HG02571 (cell line): ENCODE measurements around the gene UACA.
"Not testable (repeated sequence)": the region's sequence is repeated elsewhere in the genome, so short reads cannot be mapped to it uniquely, and the experiment has no call there.

Source experiments
- ATAC-seq: cut with Tn5 transposase; IDR thresholded peaks from one replicate; pipeline ENCODE4 v1.9.1; 2021; ENCODE audit warnings: mild to moderate bottlenecking, moderate library complexity; ENCODE audit not compliant: unreplicated experiment

Gene UACA

DNA sequence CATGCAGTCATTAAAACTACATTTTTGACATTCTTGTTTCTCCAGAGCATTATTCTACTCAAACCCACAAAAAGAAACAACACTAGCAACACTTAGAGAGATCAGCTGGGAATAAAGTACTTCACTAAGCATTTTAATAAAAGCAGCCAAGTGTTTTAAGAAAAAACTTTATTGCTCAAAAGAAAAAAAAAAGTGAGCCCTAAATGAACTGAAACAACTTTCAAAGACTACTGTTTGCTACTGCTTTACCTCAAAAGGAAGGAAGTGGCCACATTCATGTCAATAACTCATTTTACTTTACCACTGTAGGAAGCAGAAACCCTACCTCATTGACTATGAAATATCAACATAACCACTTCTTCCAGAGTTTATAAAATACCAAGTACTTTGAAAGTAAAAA lies 91.3 kb downstream of the UACA start:
- ATAC-seq: no peak

DNA sequence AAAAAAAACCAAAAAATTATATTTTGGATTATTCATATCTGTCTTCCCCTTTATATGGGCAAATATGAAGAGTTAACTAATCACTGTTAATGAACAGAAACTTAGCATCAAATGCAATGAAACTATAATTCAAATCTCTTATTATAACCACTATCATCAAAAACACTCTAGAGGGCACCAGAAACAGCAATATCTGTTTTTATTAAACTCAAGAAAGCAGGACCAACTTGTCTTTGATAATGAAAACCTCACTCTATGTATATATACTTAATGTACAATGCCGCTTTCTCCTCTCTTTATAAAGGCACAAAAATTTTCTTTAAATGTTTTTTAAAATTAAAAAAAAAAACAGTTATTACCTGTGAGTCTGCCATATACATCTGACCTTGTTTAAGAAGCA lies 92.7 kb downstream of the UACA start:
- ATAC-seq: no peak

DNA sequence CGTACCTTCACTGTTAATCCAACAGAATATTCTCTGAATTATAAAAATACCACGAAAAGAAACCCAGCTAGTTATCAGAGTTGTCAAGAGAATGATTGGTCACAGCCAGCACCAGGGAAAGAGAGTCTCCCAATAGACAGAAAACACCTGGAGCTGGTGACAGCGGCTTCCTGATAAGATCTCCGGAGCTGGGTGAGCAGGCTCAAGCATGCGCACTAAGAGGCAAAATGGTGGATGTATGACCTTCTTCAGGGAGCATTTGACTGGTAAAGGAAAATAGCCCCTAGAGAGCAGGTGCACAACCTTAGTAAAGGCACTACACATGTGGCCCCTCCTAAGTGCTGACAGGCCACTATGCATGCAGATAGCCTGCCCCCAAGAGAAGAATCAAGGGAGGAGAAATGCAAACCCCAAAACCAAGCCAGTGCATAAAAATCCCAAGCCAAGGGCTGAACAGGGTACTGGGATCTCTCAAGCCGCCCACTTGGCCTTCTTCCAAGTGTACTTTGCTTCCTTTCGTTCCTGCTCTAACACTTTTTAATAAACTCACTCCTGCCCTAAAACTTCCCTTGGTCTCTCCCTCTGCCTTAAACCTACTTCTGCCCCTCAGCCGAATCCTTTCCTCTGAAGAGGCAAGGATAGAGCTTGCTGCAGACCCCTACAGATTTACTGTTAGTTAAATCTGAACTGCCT lies 93.2 kb downstream of the UACA start:
- ATAC-seq: no peak

DNA sequence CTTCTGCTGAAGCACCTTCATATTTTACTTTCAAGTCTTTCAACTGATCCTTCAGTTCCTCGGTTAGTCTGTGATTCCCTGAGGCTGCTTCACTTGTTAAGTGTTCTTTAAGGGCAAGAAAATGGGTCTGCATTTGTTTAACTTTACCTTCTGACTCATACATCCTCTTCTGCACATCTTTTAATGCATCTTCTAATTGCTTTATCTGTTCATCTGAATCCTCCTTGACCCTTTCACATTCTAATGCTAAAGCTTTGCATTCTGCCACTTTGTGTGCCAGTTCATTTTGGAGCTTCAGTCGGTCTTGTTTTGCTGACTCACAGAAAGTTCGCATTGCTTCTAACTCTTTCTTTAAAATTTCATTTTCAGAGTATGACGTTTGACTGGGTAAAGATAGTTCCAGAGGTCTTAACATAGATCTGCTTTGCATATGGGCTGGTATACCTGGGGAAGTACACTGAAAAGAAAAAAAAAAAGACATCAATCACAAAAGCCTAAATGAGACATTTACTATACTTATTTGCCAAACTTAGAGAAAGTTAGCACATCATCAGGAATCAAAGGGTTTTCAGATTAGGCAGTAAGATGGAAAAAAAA lies 94.3 kb downstream of the UACA start:
- ATAC-seq: peak; percentile 89

DNA sequence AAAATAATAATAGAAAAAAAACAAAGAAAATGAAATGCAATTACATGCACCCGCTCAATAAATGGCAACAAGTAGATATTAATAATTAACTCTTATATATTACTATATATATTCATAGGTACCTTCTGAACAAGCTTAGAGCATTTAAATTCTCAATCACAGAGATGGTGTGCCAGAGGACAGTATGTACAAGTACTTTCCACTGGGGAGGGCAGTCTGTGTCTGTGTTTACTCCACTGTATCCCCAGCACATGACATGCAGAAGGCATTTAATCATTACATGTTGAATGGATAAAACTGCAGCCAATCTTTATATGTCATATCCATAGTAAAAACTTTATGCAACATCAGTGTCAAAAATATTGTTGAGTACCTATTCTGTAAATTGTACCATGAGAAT lies 97.8 kb downstream of the UACA start:
- no peak for ATAC-seq

GRCh38 chr15:70664494-70664893 lies 98.9 kb downstream of the UACA start:
- no peak for ATAC-seq

DNA sequence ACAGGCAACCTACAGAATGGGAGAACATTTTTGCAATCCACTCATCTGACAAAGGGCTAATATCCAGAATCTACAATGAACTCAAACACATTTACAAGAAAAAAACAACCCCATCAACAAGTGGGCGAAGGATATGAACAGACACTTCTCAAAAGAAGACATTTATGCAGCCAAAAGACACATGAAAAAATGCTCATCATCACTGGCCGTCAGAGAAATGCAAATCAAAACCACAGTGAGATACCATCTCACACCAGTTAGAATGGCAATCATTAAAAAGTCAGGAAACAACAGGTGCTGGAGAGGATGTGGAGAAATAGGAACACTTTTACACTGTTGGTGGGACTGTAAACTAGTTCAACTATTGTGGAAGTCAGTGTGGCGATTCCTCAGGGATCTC lies 100.3 kb downstream of the UACA start:
- ATAC-seq: not testable (repeated sequence)

- ATAC-seq: no peak
Measured at GRCh38 chr15:70659662-70660061, 103.7 kb downstream of the UACA start.

DNA sequence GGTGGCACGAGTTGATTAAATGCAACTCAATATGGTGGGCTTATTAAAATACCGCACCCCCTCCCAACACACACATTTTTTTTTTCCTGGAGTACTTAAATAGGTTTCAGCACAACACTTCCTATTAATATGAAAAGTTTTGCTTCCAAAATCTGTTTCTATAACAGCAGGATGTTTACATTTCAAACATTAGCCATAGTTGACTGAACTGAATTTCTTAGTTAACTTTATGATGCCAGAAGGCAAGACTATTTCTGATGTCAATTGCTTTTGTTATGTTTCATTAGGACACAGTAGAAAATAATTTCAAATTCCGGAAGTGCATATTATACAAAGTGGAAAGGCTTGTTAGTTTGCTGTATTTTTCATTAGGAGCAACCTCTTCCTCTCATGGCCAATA lies 104.7 kb downstream of the UACA start:
- ATAC-seq: no peak

DNA sequence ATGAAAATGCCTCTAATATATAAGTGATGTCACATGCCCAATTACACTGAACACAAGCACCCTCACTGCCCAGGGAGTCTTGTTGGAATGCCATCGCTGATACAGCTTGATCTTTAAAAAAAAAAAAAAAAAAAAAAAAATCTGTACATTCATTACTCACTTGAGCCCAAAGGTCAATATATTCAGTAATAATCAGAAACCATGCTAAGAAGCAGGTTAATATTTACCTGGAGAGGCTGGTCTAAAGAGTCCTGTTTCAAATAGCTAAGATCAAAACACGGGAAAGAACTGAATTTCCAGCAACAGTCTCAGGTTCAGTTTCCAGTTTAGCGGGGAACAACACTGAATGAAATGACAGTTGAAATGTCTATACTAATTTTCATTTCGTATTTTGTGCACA lies 109.9 kb downstream of the UACA start:
- ATAC-seq: no peak

GRCh38 chr15:70652341-70652740 lies 111.0 kb downstream of the UACA start:
- ATAC-seq: no peak

- ATAC-seq: no peak
Measured at GRCh38 chr15:70651303-70651845, 112.0 kb downstream of the UACA start.

DNA sequence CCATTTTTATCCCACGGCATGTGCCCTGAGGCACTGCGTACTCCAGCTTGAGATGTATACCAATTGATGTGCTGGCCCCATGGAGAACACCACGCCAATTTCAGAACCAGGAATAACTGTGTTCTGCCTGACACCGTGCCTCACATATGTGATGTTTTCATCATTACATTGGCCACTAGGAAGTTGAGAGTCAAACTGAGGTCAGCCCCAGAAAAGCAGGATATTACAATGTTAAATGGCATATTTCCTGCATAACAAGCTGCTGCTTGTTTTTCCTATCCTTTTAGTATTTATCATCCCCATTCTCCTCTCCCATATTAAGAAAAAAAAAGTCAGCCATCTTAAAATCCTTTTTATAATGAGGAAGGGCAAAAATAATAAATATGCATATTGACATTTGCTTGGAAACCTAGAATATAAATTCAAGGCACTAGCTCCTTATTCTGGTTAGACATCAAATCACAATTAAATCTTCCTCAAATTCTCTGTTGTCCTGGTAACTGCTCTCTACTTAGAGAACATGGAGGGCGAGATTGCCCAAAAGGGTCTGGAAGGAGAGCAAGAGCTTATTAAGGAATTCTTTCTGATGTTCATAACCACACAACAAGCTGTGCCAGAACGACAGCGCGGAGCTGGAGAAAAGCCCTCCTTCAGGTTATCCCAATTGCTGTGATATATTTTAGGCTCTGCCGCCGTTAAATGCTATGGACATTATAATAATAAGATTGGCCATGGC lies 112.6 kb downstream of the UACA start:
- no peak for ATAC-seq

- ATAC-seq: no peak
Measured at GRCh38 chr15:70647396-70647795, 116.0 kb downstream of the UACA start.

DNA sequence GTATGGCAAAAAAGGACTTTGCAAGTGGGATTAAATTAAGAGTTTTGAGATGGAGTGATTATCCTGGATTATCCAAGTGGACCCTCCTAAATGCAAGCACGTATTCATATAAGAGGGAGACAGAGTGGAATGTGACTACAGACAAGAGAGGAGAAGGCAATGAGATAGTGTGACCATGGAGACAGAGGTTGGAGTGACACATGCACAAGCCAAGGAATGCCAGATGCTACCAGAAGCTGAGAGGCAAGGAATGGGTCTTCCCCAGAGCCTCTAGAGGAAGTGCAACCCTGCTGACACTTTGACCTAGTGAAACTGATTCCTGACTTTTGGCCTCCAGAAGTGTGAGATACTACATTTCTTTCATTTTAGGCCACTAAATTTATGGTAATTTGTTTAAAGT lies 117.2 kb downstream of the UACA start:
- ATAC-seq: no peak

- ATAC-seq: no peak
Measured at GRCh38 chr15:70643783-70644125, 119.6 kb downstream of the UACA start.

DNA sequence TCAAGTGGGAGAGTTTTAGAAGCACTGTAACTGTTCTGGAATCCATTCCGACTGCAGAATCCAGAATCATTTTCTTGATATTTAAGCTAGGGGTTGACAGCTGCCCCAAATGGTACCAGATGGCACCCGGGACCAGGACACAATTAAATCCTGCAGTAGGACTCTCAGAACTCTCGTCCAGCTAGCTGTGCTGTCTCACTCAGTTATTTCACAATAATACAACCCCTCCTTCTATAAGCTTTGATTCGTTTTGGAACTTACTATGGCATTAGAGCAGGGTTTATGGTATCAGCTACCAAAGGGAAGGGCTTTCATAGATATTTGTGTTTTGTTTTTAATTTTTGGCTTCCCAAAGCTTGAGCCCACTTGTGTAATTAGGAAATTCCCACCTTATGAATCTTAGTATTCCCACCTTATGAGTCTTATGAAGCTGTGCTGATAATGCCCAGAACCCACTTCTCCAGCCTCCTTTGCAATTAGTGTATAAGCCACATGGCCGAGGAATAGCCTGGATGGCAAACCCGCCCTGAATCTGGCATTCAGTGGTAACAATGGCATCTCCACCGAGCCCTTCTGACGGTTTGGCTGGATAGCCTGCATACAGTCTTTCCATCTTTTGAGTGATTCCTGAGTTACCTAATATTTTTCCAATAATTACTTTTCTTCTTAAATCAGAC lies 120.1 kb downstream of the UACA start:
- no peak for ATAC-seq

GRCh38 chr15:70636540-70637165 lies 126.7 kb downstream of the UACA start:
- ATAC-seq: no peak

- no peak for ATAC-seq
Measured at GRCh38 chr15:70635895-70636294, 127.5 kb downstream of the UACA start.

DNA sequence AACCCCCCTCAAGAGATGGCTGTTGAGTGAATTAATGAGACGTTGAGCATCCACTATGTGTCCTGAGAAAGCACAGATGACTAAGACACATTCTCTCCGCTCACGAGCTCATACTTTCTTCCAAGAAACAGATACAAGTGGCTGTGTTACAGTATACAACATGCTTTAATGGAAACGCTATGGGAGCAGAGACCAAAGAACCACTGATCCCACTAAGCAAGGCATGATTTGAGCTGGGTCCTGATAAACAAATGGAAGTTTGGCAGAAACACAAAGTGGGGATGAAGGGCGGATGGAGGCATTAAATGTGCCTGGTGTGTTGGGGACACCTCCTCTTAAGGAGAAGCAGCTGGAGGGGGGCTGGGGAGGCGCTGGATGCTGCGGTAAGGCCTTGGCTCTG lies 129.4 kb downstream of the UACA start:
- no peak for ATAC-seq
